Activated T-cell treated with anti-CD3 and anti-CD28 coated beads for 4 hours (primary cell): ENCODE measurements around the gene AJM1.
"Not testable (repeated sequence)": the region's sequence is repeated elsewhere in the genome, so short reads cannot be mapped to it uniquely, and the experiment has no call there.

Source experiments
- DNase-seq: peaks from one replicate; pipeline ENCODE4 v3.0.0-alpha.2; 2020

The AJM1 gene

DNA sequence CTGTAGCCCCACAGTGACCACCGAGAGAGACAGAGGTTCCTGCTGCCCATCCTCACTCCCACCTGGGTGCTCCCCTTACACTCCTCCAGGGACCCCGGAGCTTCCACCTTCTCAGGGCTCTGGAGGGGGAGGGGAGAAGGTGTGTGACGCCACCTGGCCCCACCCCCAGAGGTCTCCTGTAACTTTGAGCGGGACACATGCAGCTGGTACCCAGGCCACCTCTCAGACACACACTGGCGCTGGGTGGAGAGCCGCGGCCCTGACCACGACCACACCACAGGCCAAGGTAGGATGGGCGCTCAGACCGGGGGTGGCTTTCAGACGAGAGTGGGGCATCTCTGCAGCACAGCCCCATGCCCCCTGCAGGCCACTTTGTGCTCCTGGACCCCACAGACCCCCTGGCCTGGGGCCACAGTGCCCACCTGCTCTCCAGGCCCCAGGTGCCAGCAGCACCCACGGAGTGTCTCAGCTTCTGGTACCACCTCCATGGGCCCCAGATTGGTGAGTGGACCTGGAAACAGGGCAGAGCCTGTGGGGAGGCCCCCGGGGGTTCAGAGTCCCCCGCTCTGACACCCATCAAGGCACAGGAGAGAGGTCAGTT lies 14.4 kb downstream of the AJM1 start:
- DNase-seq, result no peak

DNA sequence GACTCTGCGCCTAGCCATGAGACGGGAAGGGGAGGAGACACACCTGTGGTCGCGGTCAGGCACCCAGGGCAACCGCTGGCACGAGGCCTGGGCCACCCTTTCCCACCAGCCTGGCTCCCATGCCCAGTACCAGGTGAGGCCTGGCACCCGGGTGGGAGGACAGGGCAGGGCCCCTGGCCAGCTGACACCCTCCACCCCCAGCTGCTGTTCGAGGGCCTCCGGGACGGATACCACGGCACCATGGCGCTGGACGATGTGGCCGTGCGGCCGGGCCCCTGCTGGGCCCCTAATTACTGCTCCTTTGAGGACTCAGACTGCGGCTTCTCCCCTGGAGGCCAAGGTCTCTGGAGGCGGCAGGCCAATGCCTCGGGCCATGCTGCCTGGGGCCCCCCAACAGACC lies 14.9 kb downstream of the AJM1 start:
- no peak for DNase-seq

DNA sequence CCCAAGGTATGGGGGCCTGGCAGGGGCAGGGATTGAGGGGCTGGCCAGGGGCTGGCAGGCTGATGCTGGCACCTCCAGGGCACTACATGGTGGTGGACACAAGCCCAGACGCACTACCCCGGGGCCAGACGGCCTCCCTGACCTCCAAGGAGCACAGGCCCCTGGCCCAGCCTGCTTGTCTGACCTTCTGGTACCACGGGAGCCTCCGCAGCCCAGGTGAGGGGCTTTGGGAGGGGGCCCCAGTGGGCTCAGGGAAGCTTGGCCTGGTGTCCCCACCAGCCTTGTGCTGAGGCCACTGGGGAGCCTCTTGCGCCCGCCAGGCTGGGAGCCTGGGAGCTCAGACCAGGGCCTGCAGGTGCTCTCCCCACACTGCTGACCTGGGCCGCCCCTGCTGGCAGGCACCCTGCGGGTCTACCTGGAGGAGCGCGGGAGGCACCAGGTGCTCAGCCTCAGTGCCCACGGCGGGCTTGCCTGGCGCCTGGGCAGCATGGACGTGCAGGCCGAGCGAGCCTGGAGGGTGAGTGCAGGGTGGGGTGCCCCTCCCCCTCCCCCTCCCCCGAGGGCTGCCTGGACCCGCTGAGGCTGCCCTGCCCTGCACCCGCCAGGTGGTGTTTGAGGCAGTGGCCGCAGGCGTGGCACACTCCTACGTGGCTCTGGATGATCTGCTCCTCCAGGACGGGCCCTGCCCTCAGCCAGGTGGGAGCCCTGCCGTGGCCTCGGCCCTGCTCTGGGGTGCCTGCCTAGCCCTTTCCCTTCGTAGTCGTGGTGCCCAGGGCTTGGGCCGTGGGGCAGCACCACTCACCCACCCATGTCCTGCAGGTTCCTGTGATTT lies 15.5 kb downstream of the AJM1 start:
- DNase-seq, result no peak

DNA sequence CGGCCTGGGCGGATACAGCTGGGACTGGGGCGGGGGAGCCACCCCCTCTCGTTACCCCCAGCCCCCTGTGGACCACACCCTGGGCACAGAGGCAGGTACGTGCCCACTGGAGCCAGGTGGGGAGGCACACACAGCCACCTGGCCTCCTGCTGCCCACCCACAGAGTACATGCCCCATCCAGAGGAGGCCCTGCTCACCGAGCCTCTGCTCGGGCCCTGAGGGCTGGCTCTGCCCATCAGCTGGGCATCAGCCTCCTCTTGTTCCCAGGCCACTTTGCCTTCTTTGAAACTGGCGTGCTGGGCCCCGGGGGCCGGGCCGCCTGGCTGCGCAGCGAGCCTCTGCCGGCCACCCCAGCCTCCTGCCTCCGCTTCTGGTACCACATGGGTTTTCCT lies 16.2 kb downstream of the AJM1 start:
- DNase-seq, result no peak

DNA sequence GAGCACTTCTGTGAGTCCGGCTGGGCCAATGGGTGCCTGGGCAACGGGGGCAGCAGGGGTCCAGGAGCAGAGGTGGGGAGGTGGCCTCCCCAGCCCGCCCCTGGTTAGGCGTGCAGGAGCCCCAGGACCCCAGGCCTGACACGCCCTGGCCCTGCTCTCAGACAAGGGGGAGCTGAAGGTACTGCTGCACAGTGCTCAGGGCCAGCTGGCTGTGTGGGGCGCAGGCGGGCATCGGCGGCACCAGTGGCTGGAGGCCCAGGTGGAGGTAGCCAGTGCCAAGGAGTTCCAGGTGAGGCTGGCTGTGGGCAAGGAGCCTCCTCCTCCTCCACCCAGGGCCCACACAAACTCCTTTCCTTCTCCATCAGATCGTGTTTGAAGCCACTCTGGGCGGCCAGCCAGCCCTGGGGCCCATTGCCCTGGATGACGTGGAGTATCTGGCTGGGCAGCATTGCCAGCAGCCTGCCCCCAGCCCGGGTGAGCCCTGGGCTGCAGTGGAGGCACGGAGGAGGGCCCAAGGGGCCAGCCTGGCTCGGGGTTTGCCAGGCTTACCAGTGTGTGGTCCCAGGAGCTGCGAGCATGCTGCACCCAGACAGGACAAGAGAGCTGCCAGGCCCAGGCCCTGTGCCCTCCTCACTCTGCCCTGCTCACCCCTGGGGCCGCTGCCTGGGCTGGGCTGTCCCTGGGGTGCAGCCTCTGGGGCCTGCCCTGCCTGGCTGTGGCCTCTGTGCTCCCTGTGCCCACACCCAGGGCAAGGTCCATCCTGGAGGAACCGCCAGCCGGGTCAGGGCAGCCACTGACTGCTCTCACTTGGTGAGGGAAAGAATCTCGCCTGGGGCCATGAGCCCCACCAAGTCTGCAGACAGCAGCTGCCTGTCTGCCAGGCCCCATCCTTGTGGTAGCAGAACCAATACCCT lies 16.8 kb downstream of the AJM1 start:
- DNase-seq, result no peak

DNA sequence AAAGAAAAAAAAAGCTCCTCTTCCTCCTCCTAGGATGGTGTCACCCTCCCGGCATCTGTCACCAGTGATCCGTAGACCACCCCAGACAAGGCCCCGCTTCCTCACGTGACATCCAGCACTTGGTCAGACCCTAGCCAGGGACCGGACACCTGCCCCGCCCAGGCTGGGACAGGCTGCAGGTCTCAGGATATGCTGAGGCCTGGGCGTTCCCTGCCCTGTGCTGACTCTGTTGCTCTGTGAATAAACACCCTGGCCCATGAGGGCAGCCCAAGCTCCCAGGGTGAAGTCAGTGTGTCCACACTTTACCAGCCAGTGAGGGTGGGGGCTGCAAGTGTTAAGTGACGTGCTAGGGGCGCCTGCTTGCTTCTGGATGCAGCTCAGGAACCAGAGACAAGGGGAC lies 18.3 kb downstream of the AJM1 start:
- DNase-seq, result no peak

DNA sequence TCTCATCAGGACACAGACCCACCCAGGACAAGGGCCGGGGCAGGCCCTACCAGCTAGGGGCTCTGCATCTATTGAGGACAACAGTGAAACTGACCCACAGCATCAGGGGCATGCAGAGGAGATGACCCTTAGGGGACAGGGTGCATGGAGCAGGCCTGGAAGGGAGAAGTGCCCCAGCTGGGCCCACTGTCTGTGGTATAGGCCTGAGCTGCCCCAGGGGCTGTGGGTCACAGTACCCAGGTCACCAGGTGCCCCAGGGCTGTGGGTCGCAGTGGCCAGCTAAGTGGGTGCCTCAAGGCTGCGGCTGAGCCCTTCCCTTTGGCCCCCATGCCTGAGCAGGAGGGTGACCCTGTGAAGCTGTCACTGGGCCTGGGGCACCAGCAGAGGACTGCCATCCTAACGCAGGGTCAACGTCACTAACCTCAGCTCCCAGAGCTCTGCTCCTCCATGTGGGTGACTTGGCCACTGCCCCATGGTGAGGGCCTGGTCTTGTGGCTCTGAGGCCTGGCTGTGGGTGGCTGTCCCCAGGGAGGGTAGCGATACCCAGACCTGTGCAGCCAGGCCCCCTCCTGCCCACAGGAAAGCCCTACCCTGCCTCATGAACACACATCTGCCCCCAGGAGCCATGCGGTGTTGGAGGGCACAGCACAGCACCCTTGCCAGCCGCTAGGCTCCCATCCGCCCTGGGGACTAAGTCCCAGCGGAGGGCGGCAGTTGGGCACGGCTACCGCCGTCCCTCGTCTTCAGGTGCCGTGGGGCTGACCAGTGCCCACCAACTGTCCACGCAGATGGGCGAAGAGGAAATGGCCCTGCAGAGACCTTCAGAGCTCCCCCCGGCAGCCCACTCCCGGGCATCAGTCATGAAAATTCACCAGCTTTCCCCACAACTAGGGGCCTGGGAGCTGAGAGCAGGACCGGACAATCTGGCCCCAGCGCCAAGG lies 18.9 kb downstream of the AJM1 start:
- DNase-seq, result no peak

DNA sequence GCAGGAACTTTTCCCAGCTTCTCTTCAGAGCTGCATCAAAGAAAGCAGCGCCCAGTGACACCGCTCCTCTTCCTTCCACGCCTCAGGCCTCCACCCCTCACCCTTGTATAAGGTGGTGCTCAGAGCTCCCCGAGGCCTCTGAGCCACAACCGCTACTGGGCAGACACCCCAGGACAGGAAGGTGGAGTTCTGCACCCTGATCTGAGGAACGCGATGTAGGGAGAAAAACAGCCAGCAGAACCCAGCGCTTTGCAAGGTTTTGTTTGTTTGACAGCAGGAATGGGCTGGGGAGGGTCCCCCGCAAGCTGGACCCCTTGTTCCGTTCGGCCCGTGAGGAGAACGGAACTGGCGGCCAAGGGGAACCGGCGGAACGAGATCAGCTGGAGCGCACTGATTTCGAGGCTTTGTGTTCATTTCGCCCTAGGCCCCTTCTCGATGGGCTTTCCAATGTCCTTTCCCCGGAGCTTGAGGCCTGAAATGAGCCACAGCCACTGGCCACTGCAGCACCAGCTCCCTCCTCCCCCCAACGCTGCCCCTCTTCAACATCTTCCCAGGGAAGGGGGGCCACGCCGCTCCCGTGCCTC lies 19.7 kb downstream of the AJM1 start:
- no peak for DNase-seq

DNA sequence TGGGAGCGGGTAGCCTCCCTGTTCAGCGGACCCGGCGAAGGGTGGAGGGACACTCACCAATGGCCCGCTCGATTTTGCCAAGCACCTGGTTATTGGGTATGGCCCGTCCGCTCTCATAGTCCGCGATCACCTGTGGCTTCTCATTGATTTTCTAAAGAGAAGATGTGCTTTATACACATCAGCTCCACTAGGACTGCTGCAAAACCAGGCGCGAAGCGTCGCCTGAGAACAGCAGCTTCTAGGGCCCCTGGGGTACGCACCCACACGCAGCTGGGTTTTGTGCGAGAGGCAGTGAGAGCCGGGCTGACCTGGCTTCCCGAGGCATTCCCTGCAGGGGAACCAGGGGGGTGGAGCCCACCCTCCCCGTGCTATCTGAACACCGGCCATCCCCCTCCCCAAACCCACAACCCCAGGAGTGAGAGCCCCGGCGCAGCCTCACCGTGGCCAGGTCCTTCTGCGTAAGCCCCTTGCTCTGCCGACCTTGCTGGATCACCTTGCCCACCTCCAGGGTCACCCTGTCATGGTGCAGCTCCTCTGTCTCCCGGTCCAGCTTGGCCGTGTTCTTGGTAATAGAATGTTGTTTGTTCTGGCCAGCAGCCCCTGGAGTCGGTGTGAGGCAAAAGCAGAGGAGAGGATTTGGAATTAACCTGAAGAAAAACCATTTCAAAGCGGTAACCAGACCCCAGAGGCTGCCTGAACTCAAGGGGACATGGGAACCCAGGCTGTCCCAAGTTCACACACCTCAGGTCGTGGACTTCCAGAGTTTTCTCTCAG lies 20.8 kb downstream of the AJM1 start:
- no peak for DNase-seq

DNA sequence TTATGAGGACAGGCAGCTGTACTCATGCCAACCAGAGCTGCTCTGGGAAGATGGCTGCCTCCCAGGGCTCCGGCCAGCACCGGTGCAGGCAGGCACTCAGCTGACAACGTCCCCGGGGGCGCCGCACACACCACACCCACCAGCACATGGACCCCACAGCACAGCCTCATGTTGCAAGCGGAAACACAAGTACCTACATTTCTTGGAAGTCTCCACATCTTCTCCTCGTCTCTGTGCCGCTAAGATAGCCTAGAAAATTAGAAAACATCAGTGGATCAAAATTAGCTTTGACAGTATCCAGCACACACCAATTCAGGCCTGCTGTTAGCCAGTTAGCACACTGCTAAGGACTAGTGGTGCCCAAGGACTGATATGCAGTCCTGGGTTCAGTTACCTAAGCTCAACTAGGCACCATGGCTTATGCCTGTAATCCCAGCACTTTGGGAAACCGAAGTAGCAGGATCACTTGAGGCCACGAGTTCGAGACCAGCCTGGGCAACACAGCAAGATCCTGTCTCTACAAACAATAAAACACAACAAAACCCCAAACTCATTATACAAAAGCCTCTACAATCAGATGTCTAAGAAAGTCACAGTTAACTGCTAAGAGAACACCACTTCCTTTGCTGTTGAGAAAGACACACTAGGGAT lies 21.5 kb downstream of the AJM1 start:
- no peak for DNase-seq

DNA sequence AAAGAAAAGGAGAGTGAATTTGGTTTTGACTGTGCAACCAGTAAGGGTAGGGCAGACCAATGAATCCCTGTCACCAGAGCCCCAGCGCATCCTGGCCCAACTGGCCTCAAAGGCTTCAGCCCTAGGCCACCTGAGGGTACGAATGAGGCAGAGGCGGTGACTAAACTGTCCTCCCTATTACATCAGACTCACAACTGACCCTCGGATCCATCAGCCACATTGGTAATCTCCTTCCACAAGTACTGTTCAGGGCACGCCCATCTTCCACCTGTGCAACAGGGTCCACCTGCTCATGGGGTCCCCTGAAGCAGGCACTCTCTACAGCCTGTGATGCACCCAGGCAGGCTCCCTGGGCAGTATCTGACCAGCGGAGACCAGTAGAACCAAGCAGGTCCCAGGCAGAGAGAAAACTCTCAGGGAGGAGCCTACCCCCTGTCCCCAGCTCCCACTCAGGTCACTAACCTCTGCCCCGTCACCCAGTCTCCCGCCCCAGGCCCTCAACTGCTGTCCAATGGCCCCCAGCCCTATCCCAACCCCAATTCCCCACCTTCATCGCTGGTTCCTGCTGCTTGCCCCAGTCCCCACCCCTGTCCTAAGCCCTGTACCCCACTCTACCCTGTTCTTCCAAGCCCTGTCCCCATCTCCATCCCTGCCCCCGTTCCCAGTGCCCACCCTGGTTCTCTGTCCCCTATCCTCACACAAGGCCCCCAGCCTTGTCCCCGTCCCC lies 22.9 kb downstream of the AJM1 start:
- DNase-seq, result no peak

DNA sequence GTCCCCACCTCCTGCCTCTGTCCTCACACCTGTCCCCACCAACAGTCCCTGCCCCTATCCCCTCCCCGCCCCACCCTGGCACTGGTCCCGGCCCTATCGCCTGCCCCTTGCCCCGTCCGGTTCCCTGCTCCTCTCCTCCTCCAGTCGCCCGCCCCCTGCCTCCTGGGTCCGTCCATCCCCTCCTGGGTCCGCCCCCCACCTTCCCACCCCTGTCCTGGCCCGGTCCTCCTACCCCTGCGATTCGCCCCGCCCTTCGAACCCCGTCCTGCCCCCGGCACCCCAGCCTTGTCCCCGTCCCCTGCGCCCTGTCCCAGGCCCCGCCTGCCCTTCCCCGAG lies 23.5 kb downstream of the AJM1 start:
- no peak for DNase-seq

DNA sequence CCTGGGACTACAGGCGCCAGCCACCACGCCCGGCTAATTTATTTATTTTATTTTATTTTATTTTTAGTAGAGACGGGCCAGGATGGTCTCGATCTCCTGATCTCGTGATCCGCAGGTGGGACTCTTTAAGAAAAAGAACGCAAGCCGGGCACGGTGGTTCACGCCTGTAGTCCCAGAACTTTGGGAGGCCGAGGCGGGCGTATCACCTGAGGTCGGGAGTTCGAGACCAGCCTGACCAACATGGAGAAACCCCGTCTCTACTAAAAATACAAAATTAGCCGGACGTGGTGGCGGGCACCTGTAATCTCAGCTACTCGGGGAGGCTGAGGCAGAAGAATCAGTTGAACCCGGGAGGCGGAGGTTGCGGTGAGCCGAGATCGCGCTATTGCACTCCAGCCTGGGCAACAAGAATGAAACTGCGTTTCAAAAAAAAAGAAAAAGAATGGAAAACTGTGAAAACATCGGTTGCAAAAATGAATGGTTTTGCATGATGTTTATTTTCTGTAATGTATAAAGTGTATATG lies 24.7 kb downstream of the AJM1 start:
- DNase-seq, result not testable (repeated sequence)

DNA sequence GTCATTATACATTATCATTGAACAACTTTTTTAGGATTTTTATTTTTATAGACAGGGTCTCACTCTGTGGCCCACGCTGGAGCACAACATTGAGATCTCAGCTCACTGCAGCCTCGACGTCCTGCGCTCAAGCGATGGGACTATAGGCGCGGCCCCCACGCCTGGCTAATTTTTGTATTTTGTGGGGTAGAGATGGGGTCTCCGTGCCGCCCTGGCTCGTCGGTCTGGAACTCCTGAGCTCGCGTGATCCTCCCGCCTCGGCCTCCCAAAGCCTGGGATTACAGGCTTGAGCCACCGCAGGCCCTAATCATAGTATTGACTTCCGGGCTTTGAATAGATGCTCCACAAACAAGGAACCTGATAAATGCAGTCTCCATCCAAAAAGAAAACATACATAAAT lies 25.2 kb downstream of the AJM1 start:
- no peak for DNase-seq

DNA sequence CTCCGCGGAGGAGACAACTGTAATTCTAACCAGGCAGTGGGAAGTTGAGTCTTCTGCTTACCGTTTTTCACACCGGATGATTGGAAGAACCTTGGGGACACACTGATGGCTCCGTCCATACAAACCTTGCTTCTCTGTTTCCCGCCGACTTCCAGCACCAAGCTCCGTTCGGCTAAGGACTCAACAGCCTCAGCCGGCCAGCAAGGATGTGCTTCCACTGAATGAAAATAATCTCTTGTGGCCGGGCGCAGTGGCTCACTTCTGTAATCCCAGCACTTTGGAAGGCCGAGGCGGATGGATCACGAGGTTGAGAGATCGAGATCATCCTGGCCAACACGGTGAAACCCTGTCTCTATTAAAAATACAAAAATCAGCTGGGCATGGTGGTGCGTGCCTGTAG lies 25.6 kb downstream of the AJM1 start:
- no peak for DNase-seq

DNA sequence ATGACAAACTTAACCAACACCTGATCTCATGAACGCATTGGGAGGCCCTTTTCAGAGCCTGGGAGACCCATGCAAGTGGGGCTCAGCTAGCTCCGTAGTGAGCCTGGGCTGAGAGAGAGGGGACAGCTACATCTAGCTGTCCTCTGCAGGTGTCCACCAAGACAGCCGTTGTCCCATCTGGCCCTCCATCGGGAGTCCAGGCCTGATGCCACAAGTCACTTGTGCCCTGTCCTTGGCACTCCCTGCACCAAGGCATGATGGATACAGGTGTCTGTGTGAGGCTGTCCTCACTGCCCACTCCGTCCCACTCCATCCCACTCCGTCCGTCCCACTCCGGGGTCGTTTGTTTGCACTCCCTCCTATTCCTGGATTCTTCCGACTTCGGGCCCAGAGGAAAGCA lies 26.4 kb downstream of the AJM1 start:
- DNase-seq, result no peak

DNA sequence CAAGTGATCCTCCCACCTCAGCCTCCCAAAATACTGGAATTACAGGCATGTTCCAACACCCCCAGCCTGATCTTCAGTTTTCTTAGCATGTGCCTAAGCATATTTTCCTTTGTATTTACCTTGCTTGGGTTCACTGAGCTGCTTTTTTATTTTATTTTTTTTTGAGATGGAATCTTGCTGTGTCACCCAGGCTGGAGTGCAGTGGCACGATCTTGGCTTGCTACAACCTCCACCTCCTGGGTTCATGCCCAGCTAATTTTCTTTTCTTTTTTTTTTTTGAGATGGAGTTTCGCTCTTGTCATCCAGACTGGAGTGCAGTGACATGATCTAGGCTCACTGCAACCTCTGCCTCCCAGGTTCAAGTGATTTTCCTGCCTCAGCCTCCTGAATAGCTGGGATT lies 27.3 kb downstream of the AJM1 start:
- not testable (repeated sequence) for DNase-seq

DNA sequence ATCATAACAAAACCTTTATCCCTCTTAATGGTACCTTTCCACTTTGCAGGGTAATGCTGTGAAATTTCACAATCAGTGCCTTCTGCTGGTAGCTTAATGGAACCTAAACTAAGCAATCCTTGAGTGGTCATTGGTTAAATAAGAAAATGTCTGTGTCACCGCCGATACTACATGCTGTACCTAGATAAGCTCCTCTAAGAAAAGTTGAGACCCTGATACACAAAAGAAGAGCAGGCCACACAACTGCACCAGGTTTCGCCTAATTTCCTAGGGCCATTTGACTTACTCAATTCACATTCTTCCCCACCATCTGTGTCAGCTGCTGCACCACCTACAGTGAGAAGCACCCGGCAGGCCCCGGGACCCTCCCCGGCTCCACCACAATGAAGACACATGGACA lies 32.9 kb downstream of the AJM1 start:
- no peak for DNase-seq

DNA sequence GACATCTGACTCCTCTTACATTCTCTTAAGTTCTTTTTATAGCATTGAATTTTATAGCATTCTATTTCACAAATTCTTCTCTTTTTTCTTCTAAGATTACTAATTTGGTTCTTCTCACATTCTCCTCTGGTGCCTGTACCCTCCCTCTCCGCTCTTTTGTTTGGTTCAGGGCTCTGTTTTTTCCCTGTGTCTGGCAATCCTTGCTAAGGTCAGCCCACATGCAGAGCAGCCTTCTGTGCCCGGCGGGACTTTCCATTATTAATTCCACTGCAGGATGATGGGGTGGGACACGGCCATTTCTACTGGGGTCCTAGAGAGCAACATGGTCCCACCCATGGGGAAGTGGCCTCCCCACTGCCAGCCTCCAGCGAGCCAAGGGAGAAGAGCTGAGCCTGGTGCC lies 34.2 kb downstream of the AJM1 start:
- DNase-seq, result no peak

DNA sequence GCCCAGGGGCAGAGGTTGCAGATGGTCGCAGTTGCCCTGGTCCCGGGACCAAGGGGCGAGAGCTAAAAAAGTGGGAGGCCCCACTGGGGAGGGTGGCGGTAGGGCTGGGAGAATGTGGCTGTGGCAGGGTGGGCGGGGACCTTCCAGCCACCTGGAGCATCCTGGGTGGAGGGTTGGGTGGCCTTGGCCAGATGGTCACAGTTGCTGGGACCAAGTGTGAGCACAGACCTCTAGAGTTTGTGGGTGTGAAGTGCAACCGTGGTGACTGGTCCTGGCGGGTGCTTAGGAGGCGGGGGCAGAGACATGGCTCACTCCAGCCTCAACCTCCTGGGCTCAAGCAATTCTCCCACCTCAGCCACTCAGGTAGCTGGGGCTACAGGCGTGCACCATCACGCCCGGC lies 38.4 kb downstream of the AJM1 start:
- DNase-seq, result no peak
